Raji (cell line): ENCODE results near the gene XCR1.
A peak's percentile ranks its signal among the peaks of the same experiment; 100 is the strongest.

Source experiments
- POLR2A ChIP-seq: IDR thresholded peaks from 2 replicates; pipeline ENCODE4 v1.6.1; 2011; ENCODE audit warnings: low read depth, low read length, control low read depth; ENCODE audit not compliant: insufficient read depth

The XCR1 gene

DNA sequence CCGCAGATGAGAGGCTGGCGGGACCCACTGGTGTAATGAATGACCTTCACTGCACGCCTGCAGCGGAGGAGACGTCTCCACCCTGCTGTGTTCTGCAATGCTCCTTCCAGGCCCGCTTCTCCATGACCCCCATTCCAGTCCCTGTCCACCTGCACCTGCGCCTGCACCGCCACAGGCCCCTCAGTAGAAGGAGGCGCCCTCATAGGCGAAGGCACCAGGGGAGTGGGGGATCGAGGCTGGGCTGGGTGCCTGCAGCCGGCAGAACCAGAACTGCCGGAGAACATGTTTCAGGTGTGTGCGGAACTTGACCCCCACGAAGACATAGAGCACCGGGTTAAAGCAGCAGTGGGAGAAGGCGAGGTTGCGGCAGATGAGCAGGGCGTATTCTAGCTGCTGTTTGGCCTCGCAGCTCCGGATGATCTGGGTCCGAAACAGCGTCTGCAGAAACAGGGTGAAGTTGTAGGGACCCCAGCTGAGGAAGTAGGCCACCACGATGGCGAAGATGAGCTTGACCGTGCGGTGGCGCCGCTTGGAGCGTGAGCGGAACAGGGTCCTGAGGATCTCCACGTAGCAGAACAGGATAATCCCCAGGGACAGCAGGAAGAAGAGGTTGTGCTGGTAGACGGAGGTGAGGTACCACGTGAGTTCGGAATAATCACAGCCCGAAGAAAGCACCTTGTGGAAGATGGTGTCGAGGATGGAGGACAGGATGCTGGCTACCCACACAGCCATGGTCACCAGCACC, 6.3 kb downstream of the XCR1 start:
- no peak for TF ChIP-seq POLR2A

DNA sequence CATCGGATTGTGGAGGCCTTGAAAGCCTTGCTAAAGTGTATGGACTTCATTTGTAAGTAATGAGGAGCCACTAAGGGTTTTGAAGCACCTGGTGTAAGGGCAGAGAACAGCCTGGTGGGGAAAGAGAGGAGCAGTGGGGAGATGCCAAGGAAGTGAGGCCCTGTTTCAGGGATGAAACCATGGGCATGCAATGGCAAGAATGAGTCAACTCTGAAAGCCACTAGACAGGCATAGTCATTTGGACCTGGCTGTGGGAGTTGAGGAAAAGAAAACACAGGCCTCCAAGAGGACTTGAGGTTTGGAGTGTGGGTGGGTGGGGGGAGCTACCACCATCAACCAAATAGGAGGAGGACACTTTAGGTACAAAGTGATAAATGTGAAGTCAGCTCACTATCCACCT, 7.6 kb downstream of the XCR1 start:
- TF ChIP-seq POLR2A = no peak

DNA sequence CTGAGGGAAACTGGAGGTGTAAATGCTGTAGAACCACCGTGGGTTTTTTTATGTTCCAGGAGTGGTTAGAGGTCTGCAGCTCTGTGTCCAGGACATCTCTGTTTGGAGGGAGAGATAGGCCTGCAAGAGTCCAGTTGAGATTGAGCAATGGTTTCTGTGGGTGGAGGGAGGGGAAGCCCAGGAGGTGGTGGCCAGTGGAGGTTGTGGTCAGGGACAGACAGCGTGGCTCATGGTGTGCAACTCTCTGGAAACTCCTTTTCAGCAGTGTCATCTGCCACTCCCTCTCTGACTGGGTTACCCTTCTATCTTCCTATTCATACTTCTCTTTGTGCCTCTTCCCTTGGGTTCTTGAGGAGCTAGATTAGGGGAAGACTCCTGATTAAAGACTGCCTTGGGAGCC, 9.6 kb downstream of the XCR1 start:
- TF ChIP-seq POLR2A = no peak

GRCh38 chr3:46013316-46014094, 13.8 kb downstream of the XCR1 start:
- no peak for TF ChIP-seq POLR2A

DNA sequence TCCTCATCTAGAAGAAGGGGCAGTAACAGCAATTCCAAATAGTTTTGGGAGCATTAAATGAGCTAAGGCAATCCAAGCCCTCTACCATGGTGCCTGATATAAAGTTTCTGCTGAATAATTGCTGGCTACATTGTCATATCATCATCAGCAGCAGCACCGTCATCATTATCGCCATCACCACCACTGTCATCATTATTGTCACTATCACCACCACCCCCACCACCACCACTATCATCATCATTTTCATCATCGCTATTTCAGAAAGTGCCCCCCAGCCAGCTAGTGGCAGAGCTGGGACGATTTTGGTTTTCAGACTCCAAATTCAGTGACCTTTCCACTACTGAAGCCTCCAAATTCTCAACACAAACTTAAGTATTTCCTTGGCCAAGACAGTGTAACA, 15.0 kb downstream of the XCR1 start:
- TF ChIP-seq POLR2A = no peak

- TF ChIP-seq POLR2A = no peak
Measured at GRCh38 chr3:46010519-46011113, 16.7 kb downstream of the XCR1 start.

GRCh38 chr3:46008058-46008457, 19.2 kb downstream of the XCR1 start:
- TF ChIP-seq POLR2A = no peak

GRCh38 chr3:46007280-46007679, 20.0 kb downstream of the XCR1 start:
- no peak for TF ChIP-seq POLR2A

- TF ChIP-seq POLR2A = no peak
Measured at GRCh38 chr3:46006238-46007032, 20.8 kb downstream of the XCR1 start.

DNA sequence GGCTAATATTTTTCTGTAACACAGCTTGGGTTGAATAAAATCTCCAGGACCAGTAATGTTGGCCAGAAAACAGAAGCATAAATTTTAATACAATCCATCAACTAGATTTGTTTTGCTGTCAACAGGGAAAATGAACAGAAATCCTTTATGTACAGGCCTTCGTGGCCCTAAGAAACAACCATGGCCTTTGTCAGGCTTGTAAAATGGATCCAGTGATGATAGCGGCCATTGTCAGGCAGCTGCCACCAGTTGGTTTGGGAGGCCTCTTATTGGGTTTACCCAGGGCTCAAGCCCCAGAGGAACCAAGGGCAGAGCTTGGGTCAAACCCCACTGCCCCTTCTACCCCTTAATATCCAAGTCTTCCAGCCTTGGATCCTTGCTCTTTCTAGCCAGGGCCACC, 26.1 kb downstream of the XCR1 start:
- no peak for TF ChIP-seq POLR2A

DNA sequence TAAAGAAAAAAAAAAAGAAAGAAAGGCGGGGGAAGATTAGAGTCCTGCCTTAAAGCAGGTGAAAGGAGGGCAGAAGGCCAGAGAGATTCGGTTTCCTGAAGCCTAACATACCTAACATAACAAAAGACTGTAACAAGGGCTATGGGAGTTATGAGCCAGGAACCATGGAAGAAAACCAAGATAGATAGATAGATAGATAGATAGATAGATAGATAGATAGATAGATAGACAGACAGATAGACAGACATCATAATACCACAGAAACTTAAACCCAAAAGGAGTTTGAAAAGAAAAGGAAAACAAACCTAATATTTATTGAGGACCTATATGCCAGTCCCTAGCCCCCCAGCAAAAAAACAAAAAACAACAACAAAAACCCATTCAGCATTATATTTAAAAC, 29.3 kb downstream of the XCR1 start:
- TF ChIP-seq POLR2A = no peak

GRCh38 chr3:45995236-45996192, 31.8 kb downstream of the XCR1 start, which contains the start of gene FYCO1:
TSS of gene FYCO1 (minus strand) at chr3:45995824. CDS start at chr3:45984910, 10,914 bp downstream.
- peak; percentile 76 for TF ChIP-seq POLR2A

GRCh38 chr3:45994419-45995235, 32.7 kb downstream of the XCR1 start:
- no peak for TF ChIP-seq POLR2A
